ENCODE results near the gene ENDOG.
"Not testable (repeated sequence)": the region's sequence is repeated elsewhere in the genome, so short reads cannot be mapped to it uniquely, and the experiment has no call there.

The ENDOG gene

DNA sequence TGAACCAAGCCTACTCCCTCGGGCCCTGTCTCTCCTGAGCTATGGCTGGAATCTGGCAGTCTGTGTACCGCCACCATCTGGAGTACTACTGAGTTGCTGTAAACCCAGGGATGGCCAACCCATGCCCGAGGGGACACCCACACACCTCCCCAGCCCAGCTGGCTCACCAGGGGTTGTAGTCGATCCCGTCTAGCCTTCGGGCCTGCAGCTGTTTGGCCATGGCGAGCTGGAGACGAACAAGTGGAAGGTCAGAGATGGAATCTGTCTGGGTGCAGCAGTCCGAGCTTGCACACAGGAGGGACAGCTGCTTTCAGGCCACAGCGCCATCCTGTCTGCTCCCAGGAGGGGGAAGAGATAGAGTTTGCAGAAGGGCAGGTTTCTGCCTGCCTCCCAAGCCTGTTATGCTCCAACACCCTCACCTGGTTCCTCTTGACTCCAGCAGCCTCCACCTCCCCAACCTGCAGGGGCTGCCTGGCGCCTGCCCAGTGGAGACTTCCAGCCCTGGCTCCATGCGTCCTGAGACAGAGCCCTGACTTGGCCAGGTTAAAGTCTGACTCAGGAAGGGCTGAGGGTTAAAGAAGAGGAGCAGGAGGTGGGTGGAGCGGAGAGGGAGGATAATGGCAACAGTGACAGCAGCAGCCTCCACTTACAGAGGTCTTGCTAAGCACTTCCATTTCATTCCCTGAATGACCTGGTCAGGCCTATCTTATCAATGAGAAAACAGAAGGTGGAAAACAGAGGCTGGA is 27.1 kb downstream of the ENDOG start:
- Histone ChIP-seq H3K27me3 (no peaks in the 10 kb centered on the region), H3K4me2 (peak overlapping the region in 9 of 11 experiments; percentile 26 to 76 (median 59); a peak in 17 of 22 replicates), H3K9ac (peak overlapping the region in 2 of 11 experiments; percentile 18 to 44; a peak in 1 of 22 replicates), H3K4me3 (no peak overlapping the region), H3K4me1 (peaks cover 0 to 29% (median 27%) of the 10 kb centered on the region in 10 experiments; a peak in 15 of 20 replicates), H4K20me1 (peaks cover 0 to 7% (median 0%) of the 10 kb centered on the region in 11 experiments; a peak in 4 of 22 replicates), H3K36me3 (peaks cover 0 to 25% (median 9%) of the 10 kb centered on the region in 11 experiments; a peak in 11 of 22 replicates), H3K27ac (no peak overlapping the region), H3K9me3 (replicated peaks in 1 of 11) (peaks cover under 1 to 14% (median 6%) of the 10 kb centered on the region in 11 experiments; a peak in 15 of 22 replicates)
- TF ChIP-seq Cebpa-rat (IDR thresholded peaks at IDR 0.05), result no peak

- H3K4me2 ChIP-seq, result peak overlapping the region in 8 of 11 experiments; percentile 34 to 76 (median 56); a peak in 16 of 22 replicates
- H4K20me1 ChIP-seq, result peaks cover 0 to 7% (median 0%) of the 10 kb centered on the region in 11 experiments; a peak in 4 of 22 replicates
- no peaks in the 10 kb centered on the region for H3K27me3 ChIP-seq
- peaks cover 11 to 24% (median 18%) of the 10 kb centered on the region in 11 experiments for H3K9me3 ChIP-seq (replicated peaks in 1 of 11)
- peaks cover 0 to 21% (median 13%) of the 10 kb centered on the region in 11 experiments; a peak in 13 of 22 replicates for H3K36me3 ChIP-seq
- H3K27ac ChIP-seq, result no peak overlapping the region
- H3K9ac ChIP-seq, result no peak overlapping the region; a peak in 2 of 22 replicates
- H3K4me3 ChIP-seq, result no peak overlapping the region
- no peak for TF ChIP-seq Cebpa-rat (IDR thresholded peaks at IDR 0.05)
- H3K4me1 ChIP-seq, result peaks cover 0 to 29% (median 27%) of the 10 kb centered on the region in 10 experiments; a peak in 15 of 20 replicates
Observed at GRCh38 chr9:128846680-128847030, 28.4 kb downstream of the ENDOG start.

DNA sequence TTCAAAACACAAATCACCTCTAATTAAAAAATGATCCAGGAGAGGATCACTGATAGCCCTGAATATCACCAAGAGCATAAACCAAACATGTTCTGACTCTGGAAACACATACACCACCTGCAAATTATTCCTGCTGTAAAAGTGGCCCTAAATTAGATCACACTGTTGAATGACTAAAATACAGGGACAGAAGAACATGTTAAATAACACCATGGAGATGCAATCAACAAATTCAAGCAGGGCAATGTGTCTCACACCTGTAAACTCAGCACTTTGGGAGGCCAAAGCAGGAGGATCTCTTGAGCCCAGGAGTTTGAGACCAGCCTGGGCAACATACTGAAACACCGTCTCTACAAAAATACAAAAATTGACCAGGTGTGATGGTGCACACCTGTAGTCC is 29.5 kb downstream of the ENDOG start:
- H3K9me3 ChIP-seq (replicated peaks in 1 of 11), result peaks cover 11 to 26% (median 19%) of the 10 kb centered on the region in 11 experiments

DNA sequence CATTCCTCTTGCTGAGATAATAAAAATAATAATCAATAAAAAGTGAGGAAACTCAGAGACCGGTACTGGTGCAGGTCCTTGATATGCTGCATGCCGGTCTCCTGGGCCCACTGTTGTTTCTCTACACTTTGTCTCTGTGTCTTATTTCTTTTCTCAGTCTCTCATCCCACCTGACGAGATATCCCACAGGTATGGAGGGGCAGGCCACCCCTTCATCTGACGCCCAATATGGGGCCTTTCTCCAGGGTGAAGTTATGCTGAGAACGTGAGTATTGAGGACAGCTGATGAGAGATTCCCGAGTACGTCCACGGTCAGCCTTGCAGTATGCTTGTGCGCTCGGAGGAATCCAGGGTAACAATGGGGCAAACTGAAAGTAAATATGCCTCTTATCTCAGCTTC is 32.7 kb downstream of the ENDOG start:
- H3K4me2 ChIP-seq, H4K20me1 ChIP-seq, H3K27me3 ChIP-seq, H3K27ac ChIP-seq, H3K36me3 ChIP-seq, H3K9ac ChIP-seq, H3K4me3 ChIP-seq: not testable (repeated sequence)
- Histone ChIP-seq H3K4me1 (peaks cover 0 to 16% (median 14%) of the 10 kb centered on the region in 10 experiments; a peak in 15 of 20 replicates), H3K9me3 (replicated peaks in 1 of 11) (peaks cover 11 to 26% (median 19%) of the 10 kb centered on the region in 11 experiments)

More for the DNA sequence above, 29.5 kb downstream of the ENDOG start:
- Histone ChIP-seq H3K4me2 (peak overlapping the region in 1 of 11 experiments; percentile 61; a peak in 1 of 22 replicates), H4K20me1 (peaks cover 0 to 7% (median 0%) of the 10 kb centered on the region in 11 experiments; a peak in 4 of 22 replicates), H3K27ac (no peak overlapping the region), H3K9ac (no peak overlapping the region), H3K4me1 (peaks cover 0 to 29% (median 27%) of the 10 kb centered on the region in 10 experiments; a peak in 15 of 20 replicates), H3K27me3 (no peaks in the 10 kb centered on the region), H3K36me3 (peaks cover 0 to 10% (median 3%) of the 10 kb centered on the region in 11 experiments; a peak in 10 of 22 replicates), H3K4me3 (no peak overlapping the region)
- TF ChIP-seq Cebpa-rat (IDR thresholded peaks at IDR 0.05), result no peak

GRCh38 chr9:128851779-128852600 is 33.7 kb downstream of the ENDOG start:
- not testable (repeated sequence) for H3K4me3 ChIP-seq, H3K4me1 ChIP-seq, H3K27ac ChIP-seq, H3K4me2 ChIP-seq, H4K20me1 ChIP-seq, H3K27me3 ChIP-seq, H3K36me3 ChIP-seq, H3K9ac ChIP-seq
- H3K9me3 ChIP-seq (replicated peaks in 1 of 11), result peaks cover 11 to 26% (median 19%) of the 10 kb centered on the region in 11 experiments

GRCh38 chr9:128852646-128853045 is 34.3 kb downstream of the ENDOG start:
- H3K4me2 ChIP-seq, result not testable (repeated sequence)

DNA sequence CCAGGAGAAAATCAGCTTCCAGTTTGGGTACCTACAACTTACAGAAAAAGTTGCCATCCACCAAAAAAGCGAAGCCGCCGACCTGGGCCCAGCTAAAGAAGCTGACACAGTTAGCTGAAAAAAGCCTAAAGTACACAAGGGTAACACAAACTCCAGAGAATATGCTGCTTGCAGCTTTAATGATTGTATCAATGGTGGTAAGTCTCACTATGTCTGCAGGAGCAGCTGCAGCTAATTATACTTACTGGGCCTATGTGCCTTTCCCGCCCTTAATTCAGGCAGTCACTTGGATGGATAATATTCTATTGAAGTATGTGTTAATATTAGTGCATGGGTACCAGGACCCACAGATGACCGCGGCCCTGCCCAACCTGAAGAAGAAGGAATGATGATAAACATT is 36.2 kb downstream of the ENDOG start:
- Histone ChIP-seq H3K9me3 (replicated peaks in 1 of 11) (peaks cover 11 to 17% (median 16%) of the 10 kb centered on the region in 11 experiments), H3K9ac (0 out of 22 replicates have a peak overlapping the region, but pooled peaks of 1 of the 11 experiments have one; percentile 7)
- H3K36me3 ChIP-seq, H3K27me3 ChIP-seq, H3K27ac ChIP-seq, H3K4me1 ChIP-seq, H3K4me3 ChIP-seq, H3K4me2 ChIP-seq, H4K20me1 ChIP-seq: not testable (repeated sequence)

More at GRCh38 chr9:128852646-128853045, 34.3 kb downstream of the ENDOG start:
- not testable (repeated sequence) for H3K36me3 ChIP-seq, H3K9ac ChIP-seq, H3K27ac ChIP-seq, H3K27me3 ChIP-seq, H3K4me1 ChIP-seq, H4K20me1 ChIP-seq, H3K4me3 ChIP-seq
- peaks cover 11 to 24% (median 19%) of the 10 kb centered on the region in 11 experiments for H3K9me3 ChIP-seq (replicated peaks in 1 of 11)

DNA sequence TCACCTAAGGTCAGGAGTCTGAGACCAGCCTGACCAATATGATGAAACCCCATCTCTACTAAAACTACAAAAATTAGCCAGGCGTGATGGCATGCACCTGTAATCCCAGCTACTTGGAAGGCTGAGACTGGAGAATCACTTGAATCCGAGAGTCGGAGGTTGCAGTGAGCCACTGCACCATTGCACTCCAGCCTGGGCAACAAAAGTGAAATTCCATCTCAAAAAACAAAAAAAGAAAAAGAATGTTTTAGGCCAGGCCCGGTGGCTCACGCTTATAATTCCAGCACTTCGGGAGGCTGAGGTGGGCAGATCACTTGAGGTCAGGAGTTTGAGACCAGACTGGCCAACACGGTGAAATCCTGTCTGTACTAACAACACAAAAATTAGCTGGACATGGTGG is 40.2 kb downstream of the ENDOG start:
- H4K20me1 ChIP-seq; H3K4me2 ChIP-seq; H3K27ac ChIP-seq; H3K9ac ChIP-seq; H3K9me3 ChIP-seq (replicated peaks in 1 of 11); H3K36me3 ChIP-seq; H3K27me3 ChIP-seq; H3K4me3 ChIP-seq: not testable (repeated sequence)
- H3K4me1 ChIP-seq, result peaks cover 0 to 25% (median 17%) of the 10 kb centered on the region in 10 experiments; a peak in 14 of 20 replicates

DNA sequence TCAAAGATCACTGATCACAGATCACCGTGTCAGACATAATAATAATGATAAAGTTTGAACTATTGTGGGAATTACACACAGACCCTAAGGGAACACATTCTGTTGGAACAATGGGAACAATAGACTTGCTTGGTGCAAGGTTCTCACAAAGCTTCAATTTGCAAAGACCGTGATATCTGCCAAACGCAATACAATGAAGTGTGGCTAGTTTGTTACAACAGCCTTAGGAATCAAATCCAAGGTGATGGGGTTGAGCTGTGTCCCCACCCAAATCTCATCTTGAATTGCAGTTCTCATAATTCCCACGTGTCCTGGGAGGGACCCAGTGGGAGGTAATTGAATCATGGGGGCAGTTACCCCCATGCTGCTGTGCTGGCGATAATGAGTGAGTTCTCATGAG is 42.6 kb downstream of the ENDOG start:
- Histone ChIP-seq H3K36me3 (no peaks in the 10 kb centered on the region), H3K9me3 (replicated peaks in 1 of 11) (no peaks in the 10 kb centered on the region), H3K27me3 (no peaks in the 10 kb centered on the region), H3K4me2 (peak overlapping the region in 6 of 11 experiments; percentile 35 to 72 (median 52); a peak in 10 of 22 replicates), H3K4me1 (peaks cover 5 to 30% (median 21%) of the 10 kb centered on the region in 10 experiments; a peak in 19 of 20 replicates), H3K9ac (no peak overlapping the region), H4K20me1 (no peaks in the 10 kb centered on the region; a peak in 1 of 22 replicates), H3K27ac (peak overlapping the region in 3 of 11 experiments; percentile 15 to 46 (median 40); a peak in 3 of 22 replicates), H3K4me3 (no peak overlapping the region)
- no peak for TF ChIP-seq Cebpa-rat (IDR thresholded peaks at IDR 0.05)
